ENCODE results near the gene PLA2G15. TPM values are rescaled to one million over a fixed set of nuclear protein-coding genes. Genes with fewer than 3 reads are reported as not detected.

Gene PLA2G15
- total RNA-seq, 1 experiment from 2014 or later, result 10.2 TPM

DNA sequence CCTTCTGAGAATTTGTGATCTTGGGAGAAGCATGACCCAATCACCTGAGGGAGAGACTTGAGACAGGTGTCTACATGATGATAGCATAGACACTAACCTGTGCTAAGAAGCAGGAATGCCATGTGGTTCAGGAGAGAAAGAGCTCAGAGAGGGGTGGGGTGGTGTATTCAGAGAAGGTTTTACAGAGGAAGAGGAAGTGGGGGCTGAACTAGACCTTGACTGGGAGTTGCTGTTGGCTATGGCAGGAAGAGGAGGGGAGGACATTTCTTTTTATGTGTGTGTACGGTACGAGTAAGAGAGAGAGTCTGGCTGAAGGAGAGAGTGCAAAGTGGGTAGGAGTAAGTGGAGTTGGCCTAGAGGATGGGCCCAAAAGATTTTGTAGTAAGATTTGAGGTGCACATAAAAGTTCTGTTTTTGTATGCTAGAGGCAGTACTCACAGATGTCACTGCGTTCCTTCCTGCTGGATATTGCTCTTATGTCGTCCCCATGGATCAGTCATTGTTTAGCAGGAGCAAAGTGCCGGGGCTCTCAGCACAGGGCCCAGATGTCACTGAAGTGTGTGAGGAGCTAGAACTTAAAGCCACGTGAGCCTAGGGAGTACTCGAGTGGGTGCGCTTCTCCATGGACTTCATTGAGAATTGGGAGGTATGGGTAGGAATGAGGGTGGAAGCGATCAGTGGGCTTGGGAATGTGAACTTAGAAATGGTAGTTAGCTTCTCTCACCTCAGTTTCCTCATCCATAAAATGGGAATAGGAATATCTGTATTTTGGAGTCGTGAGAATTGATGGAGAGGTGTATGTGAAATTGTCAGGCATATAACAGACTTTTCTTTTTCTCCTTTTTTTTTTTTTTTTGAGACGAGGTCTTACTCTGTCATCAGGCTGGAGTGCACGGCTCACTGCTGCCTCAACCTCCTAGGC lies 41.2 kb downstream of the PLA2G15 start (continued):
- TF ChIP-seq, protein P1, sequence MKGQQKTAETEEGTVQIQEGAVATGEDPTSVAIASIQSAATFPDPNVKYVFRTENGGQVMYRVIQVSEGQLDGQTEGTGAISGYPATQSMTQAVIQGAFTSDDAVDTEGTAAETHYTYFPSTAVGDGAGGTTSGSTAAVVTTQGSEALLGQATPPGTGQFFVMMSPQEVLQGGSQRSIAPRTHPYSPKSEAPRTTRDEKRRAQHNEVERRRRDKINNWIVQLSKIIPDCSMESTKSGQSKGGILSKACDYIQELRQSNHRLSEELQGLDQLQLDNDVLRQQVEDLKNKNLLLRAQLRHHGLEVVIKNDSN (CRISPR knock-in tag; IDR thresholded peaks at IDR 0.05), result no peak
- TF ChIP-seq TEAD1 (CRISPR knock-in tag; IDR thresholded peaks at IDR 0.05), result no peak
- TF ChIP-seq SP1 (CRISPR knock-in tag; conservative IDR thresholded peaks at IDR 0.05), result no peak

DNA sequence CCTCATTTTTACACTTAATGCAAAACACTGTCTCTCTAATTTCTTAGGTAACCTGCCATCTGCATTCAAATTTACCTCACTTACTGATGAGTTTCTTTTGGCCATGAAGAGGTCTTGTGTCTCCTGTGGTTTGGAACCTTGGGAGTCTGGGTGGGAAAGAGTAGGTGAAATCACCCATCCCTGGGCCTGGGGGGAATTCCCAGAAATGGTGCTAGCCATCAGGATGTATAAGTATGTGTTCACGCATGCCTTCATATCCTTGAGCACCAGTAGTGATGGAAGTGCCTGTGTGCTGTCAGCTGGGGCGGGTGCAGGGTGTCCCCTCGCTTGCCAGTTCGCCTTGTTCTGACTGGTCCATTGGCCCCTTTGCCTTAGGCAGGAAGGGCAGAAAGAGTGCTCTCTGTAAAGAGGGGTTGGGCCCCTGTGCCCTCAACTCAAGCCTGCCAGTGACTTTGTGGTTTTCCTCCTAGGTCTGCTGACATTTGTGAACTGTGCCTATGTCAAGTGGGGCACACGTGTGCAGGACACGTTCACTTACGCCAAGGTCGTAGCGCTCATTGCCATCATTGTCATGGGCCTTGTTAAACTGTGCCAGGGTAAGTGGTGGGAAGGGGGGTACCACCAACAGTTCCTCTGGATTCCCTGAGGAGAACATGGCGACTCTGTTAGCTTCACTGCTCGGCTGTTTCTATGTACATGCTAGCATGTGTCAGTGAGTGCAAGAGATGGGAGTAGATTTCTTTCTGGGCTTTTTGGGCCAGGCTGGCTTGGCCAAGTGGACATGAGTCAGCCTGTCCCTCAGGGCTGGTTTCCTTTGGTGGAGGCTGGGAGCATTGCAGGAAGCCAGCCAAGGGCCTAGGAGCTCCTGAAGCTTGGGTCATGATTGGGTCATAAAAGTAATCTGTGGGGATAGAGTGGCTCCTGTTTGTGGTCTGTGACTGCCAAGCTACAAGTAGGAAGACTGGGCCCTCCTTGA lies 42.4 kb downstream of the PLA2G15 start:
- Mint-ChIP-seq H3K27me3 (ENCODE audit: low read depth) (no peaks in the 10 kb centered on the region), H3K9me3 (no peaks in the 10 kb centered on the region), H3K27ac (no peak overlapping the region; the same call in 1 of the 2 replicates), H3K36me3 (peaks cover 23% of the 10 kb centered on the region), H3K4me3 (no peak overlapping the region), H3K4me1 (peaks cover 8% of the 10 kb centered on the region)
- POLR2A ChIA-PET, result no interaction called here
- DNase-seq (ENCODE audit: low spot score) (no peak), ATAC-seq (no peak)
- CTCF ChIA-PET, result interaction anchor here (4.2 kb wide), 1 partner anchor 24 kb away, joined by 24 read pairs; the partner anchor contains the start of gene SLC7A6
- no peak for TF ChIP-seq MXD4 (CRISPR knock-in tag; IDR thresholded peaks at IDR 0.05; ENCODE audit: borderline replicate concordance)
- TF ChIP-seq, protein P2, sequence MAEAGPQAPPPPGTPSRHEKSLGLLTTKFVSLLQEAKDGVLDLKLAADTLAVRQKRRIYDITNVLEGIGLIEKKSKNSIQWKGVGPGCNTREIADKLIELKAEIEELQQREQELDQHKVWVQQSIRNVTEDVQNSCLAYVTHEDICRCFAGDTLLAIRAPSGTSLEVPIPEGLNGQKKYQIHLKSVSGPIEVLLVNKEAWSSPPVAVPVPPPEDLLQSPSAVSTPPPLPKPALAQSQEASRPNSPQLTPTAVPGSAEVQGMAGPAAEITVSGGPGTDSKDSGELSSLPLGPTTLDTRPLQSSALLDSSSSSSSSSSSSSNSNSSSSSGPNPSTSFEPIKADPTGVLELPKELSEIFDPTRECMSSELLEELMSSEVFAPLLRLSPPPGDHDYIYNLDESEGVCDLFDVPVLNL (CRISPR knock-in tag; IDR thresholded peaks at IDR 0.05; ENCODE audit: borderline replicate concordance, low read depth), result no peak
- no peak for TF ChIP-seq ZNF423 (CRISPR knock-in tag; IDR thresholded peaks at IDR 0.05)
- TF ChIP-seq ZNF121 (CRISPR knock-in tag; IDR thresholded peaks at IDR 0.05), result no peak
- TF ChIP-seq, protein P3, sequence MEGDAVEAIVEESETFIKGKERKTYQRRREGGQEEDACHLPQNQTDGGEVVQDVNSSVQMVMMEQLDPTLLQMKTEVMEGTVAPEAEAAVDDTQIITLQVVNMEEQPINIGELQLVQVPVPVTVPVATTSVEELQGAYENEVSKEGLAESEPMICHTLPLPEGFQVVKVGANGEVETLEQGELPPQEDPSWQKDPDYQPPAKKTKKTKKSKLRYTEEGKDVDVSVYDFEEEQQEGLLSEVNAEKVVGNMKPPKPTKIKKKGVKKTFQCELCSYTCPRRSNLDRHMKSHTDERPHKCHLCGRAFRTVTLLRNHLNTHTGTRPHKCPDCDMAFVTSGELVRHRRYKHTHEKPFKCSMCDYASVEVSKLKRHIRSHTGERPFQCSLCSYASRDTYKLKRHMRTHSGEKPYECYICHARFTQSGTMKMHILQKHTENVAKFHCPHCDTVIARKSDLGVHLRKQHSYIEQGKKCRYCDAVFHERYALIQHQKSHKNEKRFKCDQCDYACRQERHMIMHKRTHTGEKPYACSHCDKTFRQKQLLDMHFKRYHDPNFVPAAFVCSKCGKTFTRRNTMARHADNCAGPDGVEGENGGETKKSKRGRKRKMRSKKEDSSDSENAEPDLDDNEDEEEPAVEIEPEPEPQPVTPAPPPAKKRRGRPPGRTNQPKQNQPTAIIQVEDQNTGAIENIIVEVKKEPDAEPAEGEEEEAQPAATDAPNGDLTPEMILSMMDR (IDR thresholded peaks at IDR 0.05), result no peak
- TF ChIP-seq ESRRA (CRISPR knock-in tag; IDR thresholded peaks at IDR 0.05; ENCODE audit: borderline replicate concordance), result no peak
- TF ChIP-seq JAZF1 (CRISPR knock-in tag; IDR thresholded peaks at IDR 0.05), result no peak
- TF ChIP-seq, protein P4, sequence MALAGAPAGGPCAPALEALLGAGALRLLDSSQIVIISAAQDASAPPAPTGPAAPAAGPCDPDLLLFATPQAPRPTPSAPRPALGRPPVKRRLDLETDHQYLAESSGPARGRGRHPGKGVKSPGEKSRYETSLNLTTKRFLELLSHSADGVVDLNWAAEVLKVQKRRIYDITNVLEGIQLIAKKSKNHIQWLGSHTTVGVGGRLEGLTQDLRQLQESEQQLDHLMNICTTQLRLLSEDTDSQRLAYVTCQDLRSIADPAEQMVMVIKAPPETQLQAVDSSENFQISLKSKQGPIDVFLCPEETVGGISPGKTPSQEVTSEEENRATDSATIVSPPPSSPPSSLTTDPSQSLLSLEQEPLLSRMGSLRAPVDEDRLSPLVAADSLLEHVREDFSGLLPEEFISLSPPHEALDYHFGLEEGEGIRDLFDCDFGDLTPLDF (CRISPR knock-in tag; IDR thresholded peaks at IDR 0.05), result no peak
- TF ChIP-seq TEAD4 (CRISPR knock-in tag; IDR thresholded peaks at IDR 0.05), result no peak
- TF ChIP-seq FOXK1 (CRISPR knock-in tag; IDR thresholded peaks at IDR 0.05), result no peak
- TF ChIP-seq, protein P5, sequence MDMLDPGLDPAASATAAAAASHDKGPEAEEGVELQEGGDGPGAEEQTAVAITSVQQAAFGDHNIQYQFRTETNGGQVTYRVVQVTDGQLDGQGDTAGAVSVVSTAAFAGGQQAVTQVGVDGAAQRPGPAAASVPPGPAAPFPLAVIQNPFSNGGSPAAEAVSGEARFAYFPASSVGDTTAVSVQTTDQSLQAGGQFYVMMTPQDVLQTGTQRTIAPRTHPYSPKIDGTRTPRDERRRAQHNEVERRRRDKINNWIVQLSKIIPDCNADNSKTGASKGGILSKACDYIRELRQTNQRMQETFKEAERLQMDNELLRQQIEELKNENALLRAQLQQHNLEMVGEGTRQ (CRISPR knock-in tag; IDR thresholded peaks at IDR 0.05), result no peak
- no peak for TF ChIP-seq HMGA2 (CRISPR knock-in tag; IDR thresholded peaks at IDR 0.05)
- TF ChIP-seq ZNF671 (CRISPR knock-in tag; IDR thresholded peaks at IDR 0.05), result no peak
- TF ChIP-seq MYBL2 (CRISPR knock-in tag; IDR thresholded peaks at IDR 0.05), result no peak
- TF ChIP-seq, protein P6, sequence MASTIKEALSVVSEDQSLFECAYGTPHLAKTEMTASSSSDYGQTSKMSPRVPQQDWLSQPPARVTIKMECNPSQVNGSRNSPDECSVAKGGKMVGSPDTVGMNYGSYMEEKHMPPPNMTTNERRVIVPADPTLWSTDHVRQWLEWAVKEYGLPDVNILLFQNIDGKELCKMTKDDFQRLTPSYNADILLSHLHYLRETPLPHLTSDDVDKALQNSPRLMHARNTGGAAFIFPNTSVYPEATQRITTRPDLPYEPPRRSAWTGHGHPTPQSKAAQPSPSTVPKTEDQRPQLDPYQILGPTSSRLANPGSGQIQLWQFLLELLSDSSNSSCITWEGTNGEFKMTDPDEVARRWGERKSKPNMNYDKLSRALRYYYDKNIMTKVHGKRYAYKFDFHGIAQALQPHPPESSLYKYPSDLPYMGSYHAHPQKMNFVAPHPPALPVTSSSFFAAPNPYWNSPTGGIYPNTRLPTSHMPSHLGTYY (CRISPR knock-in tag; IDR thresholded peaks at IDR 0.05), result no peak
- TF ChIP-seq, protein P7, sequence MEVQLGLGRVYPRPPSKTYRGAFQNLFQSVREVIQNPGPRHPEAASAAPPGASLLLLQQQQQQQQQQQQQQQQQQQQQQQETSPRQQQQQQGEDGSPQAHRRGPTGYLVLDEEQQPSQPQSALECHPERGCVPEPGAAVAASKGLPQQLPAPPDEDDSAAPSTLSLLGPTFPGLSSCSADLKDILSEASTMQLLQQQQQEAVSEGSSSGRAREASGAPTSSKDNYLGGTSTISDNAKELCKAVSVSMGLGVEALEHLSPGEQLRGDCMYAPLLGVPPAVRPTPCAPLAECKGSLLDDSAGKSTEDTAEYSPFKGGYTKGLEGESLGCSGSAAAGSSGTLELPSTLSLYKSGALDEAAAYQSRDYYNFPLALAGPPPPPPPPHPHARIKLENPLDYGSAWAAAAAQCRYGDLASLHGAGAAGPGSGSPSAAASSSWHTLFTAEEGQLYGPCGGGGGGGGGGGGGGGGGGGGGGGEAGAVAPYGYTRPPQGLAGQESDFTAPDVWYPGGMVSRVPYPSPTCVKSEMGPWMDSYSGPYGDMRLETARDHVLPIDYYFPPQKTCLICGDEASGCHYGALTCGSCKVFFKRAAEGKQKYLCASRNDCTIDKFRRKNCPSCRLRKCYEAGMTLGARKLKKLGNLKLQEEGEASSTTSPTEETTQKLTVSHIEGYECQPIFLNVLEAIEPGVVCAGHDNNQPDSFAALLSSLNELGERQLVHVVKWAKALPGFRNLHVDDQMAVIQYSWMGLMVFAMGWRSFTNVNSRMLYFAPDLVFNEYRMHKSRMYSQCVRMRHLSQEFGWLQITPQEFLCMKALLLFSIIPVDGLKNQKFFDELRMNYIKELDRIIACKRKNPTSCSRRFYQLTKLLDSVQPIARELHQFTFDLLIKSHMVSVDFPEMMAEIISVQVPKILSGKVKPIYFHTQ (CRISPR knock-in tag; IDR thresholded peaks at IDR 0.05), result no peak
- TF ChIP-seq, protein P8, sequence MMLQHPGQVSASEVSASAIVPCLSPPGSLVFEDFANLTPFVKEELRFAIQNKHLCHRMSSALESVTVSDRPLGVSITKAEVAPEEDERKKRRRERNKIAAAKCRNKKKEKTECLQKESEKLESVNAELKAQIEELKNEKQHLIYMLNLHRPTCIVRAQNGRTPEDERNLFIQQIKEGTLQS (CRISPR knock-in tag; conservative IDR thresholded peaks at IDR 0.05), result no peak
- TF ChIP-seq, protein P9, sequence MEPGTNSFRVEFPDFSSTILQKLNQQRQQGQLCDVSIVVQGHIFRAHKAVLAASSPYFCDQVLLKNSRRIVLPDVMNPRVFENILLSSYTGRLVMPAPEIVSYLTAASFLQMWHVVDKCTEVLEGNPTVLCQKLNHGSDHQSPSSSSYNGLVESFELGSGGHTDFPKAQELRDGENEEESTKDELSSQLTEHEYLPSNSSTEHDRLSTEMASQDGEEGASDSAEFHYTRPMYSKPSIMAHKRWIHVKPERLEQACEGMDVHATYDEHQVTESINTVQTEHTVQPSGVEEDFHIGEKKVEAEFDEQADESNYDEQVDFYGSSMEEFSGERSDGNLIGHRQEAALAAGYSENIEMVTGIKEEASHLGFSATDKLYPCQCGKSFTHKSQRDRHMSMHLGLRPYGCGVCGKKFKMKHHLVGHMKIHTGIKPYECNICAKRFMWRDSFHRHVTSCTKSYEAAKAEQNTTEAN (CRISPR knock-in tag; IDR thresholded peaks at IDR 0.05), result no peak

Data from WTC11 (cell line).